IPS DF 6.9 (cell line): ENCODE measurements around the gene CRIP1.

Experiments used
- DNase-seq: peaks from one replicate; pipeline ENCODE4 v3.0.0-alpha.2; 2013; ENCODE audit warnings: low read depth, low spot score
- H3K27ac ChIP-seq: one replicate; pipeline ENCODE4 v1.5.1; 2013; ENCODE audit warnings: low read length, control low read depth
- H3K27me3 ChIP-seq: 2 replicates; pipeline ENCODE4 v1.6.1; 2013; ENCODE audit warnings: mild to moderate bottlenecking, low read length; ENCODE audit not compliant: control insufficient read depth, insufficient read depth
- H3K36me3 ChIP-seq: 2 replicates; pipeline ENCODE4 v1.6.1; 2013; ENCODE audit warnings: low read length; ENCODE audit not compliant: control insufficient read depth, insufficient read depth
- H3K4me1 ChIP-seq: 2 replicates; pipeline ENCODE4 v1.6.1; 2013; ENCODE audit warnings: low read length; ENCODE audit not compliant: control insufficient read depth, insufficient read depth
- H3K4me3 ChIP-seq: 2 replicates; pipeline ENCODE4 v1.5.1; 2013; ENCODE audit warnings: mild to moderate bottlenecking, low read length
- H3K9me3 ChIP-seq: 2 replicates; pipeline ENCODE4 v1.6.1; 2013; ENCODE audit warnings: low read length, inconsistent platforms; ENCODE audit not compliant: control insufficient read depth, insufficient read depth
- WGBS: extraction: QIAGEN DNeasy Blood & Tissue Kit; methylation state at CpG from one replicate; pipeline ENCODE4 v1.1.7; 2013; ENCODE audit warnings: mixed read lengths, missing lambda C conversion rate; ENCODE audit not compliant: insufficient read length, insufficient coverage; 5-methylcytosine and 5-hydroxymethylcytosine counted together

CRIP1 gene

DNA sequence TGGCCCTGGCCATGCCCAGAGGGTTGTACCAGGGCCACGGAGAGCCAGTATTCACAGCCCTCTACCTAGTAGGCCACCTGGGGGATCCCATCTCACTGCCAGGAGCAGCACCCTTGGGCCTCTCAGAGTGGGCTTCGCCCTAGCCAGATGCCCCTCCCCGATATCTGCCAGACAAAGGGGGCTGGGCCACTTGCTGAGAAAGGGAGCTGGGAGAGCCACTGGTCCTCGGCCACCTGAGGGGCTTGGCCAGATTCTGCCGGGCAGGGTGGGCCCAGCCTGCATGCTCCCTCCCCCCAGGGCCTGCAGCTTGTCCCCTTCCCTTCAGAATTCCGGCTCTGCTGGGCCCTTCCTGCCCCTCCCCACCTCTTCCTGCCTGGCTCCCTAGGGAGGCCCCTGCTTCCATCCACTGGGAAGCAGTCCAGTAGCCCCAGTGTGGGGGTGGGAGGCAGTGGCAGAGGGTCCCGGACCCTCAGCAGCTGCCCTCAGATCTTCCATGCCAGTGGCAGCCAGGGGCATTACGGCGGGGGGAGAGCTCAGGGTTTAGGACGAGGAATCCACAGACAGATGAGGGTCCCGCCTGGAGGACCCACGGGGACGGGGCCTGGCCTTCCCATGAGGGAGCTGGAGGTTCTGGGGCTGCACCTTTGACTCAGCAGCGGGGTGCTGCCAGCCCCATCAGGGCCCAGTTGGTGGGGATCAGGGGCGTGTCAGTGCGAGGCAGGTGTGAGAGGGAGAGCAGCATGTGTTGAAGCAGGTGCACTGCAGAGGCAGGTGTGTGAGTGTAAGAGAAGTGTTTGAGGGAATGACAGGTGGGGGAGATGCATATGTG lies 9.6 kb upstream of the CRIP1 start:
- H3K4me3 ChIP-seq = no peak overlapping the region
- no peaks in the 10 kb centered on the region; the same call in 1 of the 2 replicates for H3K36me3 ChIP-seq
- H3K4me1 ChIP-seq = peaks cover 25% of the 10 kb centered on the region
- peaks cover 27% of the 10 kb centered on the region for H3K27me3 ChIP-seq
- DNase-seq = no peak
- H3K27ac ChIP-seq = no peak overlapping the region
- no CpG with 5 or more reads among the region's 16 CpGs for WGBS
- no peaks in the 10 kb centered on the region for H3K9me3 ChIP-seq

DNA sequence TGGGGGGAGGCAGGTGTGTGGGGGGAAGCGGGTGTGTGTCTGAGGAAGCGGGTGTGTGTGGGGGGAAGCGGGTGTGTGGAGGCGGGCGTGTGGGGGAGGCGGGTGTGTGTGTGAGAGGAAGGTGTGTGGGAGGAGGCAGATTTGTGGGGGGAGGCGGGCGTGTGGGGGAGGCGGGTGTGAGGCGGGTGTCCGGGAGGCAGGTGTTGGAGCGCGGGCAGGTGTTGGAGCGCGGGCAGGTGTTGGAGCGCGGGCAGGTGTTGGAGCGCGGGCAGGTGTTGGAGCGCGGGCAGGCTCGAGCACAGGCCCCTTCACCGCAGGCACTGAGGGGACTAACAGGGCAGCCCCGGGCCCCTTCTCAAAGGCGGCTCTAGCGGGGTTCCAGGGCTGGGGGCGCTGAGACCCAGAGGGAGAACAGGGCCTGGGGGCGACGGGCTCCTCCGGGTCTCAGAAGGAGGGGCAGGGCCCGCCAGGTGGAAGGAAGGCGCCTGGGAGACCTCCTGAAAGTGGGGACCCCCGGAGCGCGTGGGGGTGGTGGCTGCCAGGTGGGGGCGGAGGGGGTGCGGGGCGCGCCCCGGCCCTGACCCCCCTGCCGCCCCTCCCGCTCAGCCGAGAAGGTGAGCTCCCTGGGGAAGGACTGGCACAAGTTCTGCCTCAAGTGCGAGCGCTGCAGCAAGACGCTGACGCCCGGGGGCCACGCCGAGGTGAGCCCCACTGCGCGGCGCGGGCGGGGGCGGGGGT lies 8.9 kb upstream of the CRIP1 start:
- Histone ChIP-seq H3K27ac (no peak overlapping the region), H3K4me3 (peak overlapping the region; percentile 13; the same call in 1 of the 2 replicates), H3K27me3 (peaks cover 27% of the 10 kb centered on the region), H3K36me3 (no peaks in the 10 kb centered on the region; the same call in 1 of the 2 replicates), H3K9me3 (no peaks in the 10 kb centered on the region), H3K4me1 (peaks cover 28% of the 10 kb centered on the region)
- no peak for DNase-seq
- WGBS = no CpG with 5 or more reads among the region's 56 CpGs

DNA sequence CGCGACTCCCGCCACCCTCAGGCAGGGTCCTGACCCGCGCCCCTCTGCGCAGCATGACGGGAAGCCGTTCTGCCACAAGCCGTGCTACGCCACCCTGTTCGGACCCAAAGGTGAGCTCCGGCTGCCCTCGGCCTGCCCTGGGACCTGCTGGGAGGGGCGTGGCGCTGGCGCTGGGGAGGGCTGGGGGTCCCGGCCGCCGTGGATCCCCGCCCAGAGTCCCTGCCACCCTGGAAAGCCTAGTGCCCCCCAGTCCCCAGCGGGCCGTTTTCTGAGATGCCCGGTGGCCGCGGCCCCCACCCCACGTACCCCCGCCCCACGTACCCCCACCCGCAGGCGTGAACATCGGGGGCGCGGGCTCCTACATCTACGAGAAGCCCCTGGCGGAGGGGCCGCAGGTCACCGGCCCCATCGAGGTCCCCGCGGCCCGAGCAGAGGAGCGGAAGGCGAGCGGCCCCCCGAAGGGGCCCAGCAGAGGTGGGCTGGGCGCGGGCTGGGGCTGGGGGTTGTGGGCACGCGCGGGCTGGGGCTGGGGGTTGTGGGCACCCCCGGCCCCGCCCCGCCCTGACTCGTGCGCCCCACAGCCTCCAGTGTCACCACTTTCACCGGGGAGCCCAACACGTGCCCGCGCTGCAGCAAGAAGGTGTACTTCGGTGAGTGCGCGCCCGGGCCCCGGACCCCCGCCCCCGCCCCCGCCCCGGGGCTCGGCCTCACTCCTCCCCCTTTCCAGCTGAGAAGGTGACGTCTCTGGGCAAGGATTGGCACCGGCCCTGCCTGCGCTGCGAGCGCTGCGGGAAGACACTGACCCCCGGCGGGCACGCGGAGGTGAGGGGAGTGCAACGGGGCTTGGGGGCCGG lies 8.1 kb upstream of the CRIP1 start:
- H3K27me3 ChIP-seq = peaks cover 27% of the 10 kb centered on the region
- H3K4me1 ChIP-seq = peaks cover 26% of the 10 kb centered on the region
- H3K9me3 ChIP-seq = no peaks in the 10 kb centered on the region
- no peak overlapping the region for H3K27ac ChIP-seq
- no CpG with 5 or more reads among the region's 81 CpGs for WGBS
- peak overlapping the region; percentile 13; the same call in 1 of the 2 replicates for H3K4me3 ChIP-seq
- DNase-seq = no peak
- no peaks in the 10 kb centered on the region; the same call in 1 of the 2 replicates for H3K36me3 ChIP-seq

DNA sequence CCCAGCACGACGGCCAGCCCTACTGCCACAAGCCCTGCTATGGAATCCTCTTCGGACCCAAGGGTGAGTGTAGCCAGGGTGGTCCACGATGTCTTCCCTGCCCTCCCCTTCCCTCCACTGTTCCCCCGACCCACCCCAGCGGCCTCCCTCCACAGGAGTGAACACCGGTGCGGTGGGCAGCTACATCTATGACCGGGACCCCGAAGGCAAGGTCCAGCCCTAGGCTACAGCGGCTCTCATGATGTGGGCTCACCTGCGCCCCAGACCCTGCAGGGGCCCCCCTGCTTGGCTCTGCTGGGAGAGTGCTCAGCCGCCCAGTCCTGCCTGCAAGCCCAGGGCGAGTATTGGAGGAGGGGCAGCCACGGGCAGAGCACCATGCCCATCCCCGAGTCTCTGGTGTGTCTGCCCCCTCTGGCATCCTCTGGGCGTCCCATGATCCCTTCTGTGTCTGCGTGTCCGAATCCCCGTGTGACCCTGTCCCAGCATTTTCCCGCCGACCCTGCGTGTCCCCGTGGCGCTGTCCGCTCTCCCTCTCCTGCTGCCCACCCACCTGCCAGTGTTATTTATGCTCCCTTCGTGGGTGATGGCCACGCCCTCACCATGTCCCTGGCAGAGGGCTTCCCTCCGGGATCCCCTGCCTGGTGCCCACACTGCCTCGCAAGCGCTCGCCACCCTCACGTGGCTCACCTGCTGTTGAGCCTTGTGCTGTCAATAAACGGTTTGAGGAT lies 7.1 kb upstream of the CRIP1 start:
- H3K4me3 ChIP-seq = no peak overlapping the region; the same call in 1 of the 2 replicates
- no peak overlapping the region for H3K27ac ChIP-seq
- WGBS = no CpG with 5 or more reads among the region's 34 CpGs
- H3K36me3 ChIP-seq = no peaks in the 10 kb centered on the region; the same call in 1 of the 2 replicates
- H3K27me3 ChIP-seq = peaks cover 27% of the 10 kb centered on the region
- H3K9me3 ChIP-seq = no peaks in the 10 kb centered on the region
- peaks cover 26% of the 10 kb centered on the region for H3K4me1 ChIP-seq
- DNase-seq = no peak

DNA sequence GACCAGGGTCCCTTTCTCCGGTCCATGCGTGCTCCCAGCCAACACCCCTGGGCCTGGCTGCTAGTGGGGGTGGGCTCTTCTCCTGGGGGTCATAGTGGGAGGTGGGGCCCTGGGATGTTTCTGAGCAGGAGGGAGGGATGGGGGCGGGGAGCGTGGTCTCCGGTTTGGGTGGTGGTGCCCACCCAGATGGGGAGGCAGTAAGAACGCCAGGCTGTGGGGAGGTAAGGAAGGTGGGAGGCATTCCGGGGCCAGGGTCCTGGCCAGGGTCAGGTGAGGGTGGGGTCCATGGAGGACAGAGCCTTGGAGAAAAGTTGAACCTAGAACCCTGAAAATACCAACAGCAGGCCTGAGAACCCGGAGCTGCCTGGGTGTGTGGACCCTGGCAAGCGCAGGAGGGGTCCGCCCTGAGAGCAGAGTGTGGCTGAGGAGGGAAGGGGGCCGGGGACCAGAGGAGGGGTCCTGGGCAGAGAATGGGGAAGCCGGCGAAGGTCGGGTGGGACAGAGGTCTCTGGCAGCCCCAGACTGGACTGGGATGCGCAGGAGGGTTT lies 6.4 kb upstream of the CRIP1 start:
- WGBS = no CpG with 5 or more reads among the region's 15 CpGs
- DNase-seq = no peak
- Histone ChIP-seq H3K4me3 (no peak overlapping the region), H3K9me3 (no peaks in the 10 kb centered on the region), H3K36me3 (no peaks in the 10 kb centered on the region; the same call in 1 of the 2 replicates), H3K27ac (no peak overlapping the region), H3K27me3 (peaks cover 25% of the 10 kb centered on the region), H3K4me1 (peaks cover 25% of the 10 kb centered on the region)

DNA sequence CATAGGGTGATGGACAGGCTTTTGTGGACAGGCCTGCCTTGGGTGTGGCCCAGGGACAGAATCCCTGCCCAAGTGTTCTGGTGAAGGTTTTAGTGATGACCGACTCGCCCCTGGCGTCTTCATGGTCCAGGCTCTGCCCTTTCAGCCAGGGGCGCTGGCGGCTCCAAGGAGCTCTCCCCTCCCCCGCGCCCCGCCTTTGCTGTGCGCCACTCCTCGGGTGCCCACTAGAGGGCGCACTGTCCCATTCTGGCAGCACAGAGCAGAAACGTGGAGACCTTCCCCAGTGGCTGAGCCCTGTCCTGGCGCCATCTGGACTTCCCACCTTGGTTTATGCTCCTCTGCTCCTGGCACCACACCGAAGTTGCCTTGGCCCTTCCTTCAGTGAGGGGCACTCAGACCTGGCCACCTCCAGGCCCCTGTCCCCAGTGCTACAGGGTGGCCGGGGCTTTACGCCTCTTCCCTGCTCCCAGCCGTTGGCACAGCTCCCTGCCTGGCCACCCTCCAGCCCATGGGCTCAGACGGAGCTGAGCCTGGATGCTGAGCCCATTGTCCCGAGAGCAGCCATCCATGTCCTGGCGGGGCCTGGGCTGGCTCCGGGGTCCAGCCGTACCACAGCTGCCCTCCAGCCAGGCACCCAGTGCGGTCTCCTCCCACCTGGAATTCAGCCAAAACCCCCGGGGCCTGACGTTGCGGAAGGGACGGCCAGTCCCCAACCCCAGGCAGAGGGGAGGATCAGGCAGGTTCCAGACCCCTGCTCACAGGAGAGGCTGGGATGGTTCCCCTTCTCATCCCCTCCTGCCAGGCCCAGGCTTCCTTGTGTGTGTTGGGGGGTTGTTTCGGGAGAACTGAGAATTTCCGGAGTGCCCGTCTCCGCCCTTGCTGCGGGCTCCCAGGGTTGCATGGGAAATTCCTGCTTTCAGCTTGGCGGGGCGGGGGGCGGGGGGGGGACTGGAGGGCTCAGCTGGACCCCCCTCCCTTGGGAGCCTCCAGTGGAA lies 5.6 kb upstream of the CRIP1 start:
- Histone ChIP-seq H3K4me3 (no peak overlapping the region), H3K9me3 (no peaks in the 10 kb centered on the region), H3K36me3 (no peaks in the 10 kb centered on the region; the same call in 1 of the 2 replicates), H3K27ac (no peak overlapping the region), H3K4me1 (peaks cover 20% of the 10 kb centered on the region), H3K27me3 (peaks cover 22% of the 10 kb centered on the region)
- no CpG with 5 or more reads among the region's 35 CpGs for WGBS
- no peak for DNase-seq

DNA sequence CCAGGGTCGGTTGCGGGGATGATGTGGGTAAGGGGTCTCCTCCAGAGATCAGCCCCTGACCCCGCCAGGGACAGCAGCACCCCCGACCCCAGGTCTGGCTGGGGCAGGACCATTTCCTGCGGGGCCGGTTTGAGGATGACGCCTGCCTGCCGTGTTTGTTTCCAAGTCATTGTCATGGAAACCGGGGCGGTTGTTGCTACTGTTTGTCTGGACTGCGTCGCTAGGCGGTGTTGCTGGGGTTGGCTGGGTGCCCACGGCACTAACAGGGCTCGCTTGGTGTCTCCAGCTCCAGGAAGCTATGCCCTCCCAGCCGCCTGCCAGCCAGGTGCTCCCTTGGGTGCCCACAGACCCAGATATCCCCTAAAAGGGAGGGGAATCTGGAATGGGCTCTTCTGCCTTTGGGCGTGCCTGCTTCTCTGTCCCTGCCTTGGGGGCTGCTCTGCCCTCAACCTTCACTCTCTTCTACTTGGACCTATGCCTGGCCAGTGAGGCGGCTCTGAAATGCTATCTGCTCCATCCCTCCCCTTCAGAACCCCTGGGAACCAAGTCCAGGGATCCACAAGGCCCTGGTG lies 4.7 kb upstream of the CRIP1 start:
- no CpG with 5 or more reads among the region's 18 CpGs for WGBS
- Histone ChIP-seq H3K36me3 (no peaks in the 10 kb centered on the region), H3K9me3 (no peaks in the 10 kb centered on the region), H3K4me3 (no peak overlapping the region), H3K27ac (no peak overlapping the region), H3K4me1 (peaks cover 15% of the 10 kb centered on the region), H3K27me3 (peaks cover 22% of the 10 kb centered on the region)
- no peak for DNase-seq

DNA sequence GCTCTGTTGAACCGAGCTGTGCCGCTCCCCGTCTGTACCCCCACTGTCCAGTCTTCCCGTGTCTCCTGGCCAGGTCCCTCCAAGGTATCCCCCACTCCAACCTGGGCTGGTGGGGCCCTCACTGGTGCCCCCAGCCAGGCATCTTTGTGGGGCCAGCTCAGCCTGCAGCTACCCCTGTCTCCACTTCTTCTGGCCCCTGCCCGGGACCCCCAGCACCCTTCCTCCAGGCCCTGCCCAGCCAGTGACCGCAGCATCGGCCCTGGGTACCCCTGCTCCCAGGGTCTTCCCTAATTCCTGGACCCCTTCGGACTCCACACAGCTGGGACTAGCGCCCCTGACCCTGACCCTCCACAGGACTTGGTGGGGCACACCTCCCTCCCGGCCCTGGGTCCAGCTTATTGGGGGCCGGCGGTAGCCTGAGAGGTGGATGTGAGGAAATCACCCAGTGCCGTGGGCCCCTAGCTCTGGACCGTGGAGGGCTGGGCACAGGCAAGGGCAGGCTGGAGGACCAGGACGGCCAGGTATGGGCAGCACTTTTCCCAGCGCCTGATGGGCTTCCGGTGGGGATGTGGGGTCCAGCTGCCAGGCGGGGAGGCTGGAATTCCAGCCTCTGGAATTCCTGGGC lies 4.1 kb upstream of the CRIP1 start:
- no peak overlapping the region for H3K4me3 ChIP-seq
- WGBS = no CpG with 5 or more reads among the region's 18 CpGs
- DNase-seq = no peak
- no peaks in the 10 kb centered on the region for H3K9me3 ChIP-seq
- no peak overlapping the region for H3K27ac ChIP-seq
- no peaks in the 10 kb centered on the region for H3K36me3 ChIP-seq
- H3K27me3 ChIP-seq = peaks cover 23% of the 10 kb centered on the region
- peaks cover 15% of the 10 kb centered on the region for H3K4me1 ChIP-seq
